SK-N-SH (cell line): Measurements from ENCODE around the gene AMHR2.

Experiments used
- CTCF ChIP-seq: fragments of 200-600 bp; sonication (generic); IDR thresholded peaks from 2 replicates; pipeline ENCODE4 v1.6.1; 2017; ENCODE audit warnings: antibody characterized with exemption, mild to moderate bottlenecking, moderate library complexity
- ELF1 ChIP-seq: IDR thresholded peaks from 2 replicates; pipeline ENCODE4 v1.4.0; 2012
- EP300 ChIP-seq, 2 experiments: IDR thresholded peaks; 2 replicates each; pipeline versions ENCODE4 v1.4.0 to v1.6.1; 2012; ENCODE audit warnings: borderline replicate concordance in 1 of 2, low read depth in 1 of 2, low read length in 1 of 2
- FOSL2 ChIP-seq: IDR thresholded peaks from 2 replicates; pipeline ENCODE4 v1.4.0; 2012; ENCODE audit warnings: low read depth, mild to moderate bottlenecking, moderate library complexity, borderline replicate concordance
- FOXJ3 ChIP-seq: sonication (generic); formaldehyde crosslinking; IDR thresholded peaks from 2 replicates; pipeline ENCODE4 v1.5.1; 2020; ENCODE audit warnings: mild to moderate bottlenecking, missing genetic modification reagents
- FOXM1 ChIP-seq: IDR thresholded peaks from 2 replicates; pipeline ENCODE4 v1.4.0; 2012; ENCODE audit warnings: low read depth, mild to moderate bottlenecking
- POLR2AphosphoS5 ChIP-seq: IDR thresholded peaks from 2 replicates; pipeline ENCODE4 v1.6.1; 2012; ENCODE audit warnings: low read depth, low read length
- SIN3A ChIP-seq: IDR thresholded peaks from 2 replicates; pipeline ENCODE4 v1.6.1; 2012; ENCODE audit warnings: low read depth, mild to moderate bottlenecking, low read length, moderate library complexity, borderline replicate concordance
- TAF1 ChIP-seq: IDR thresholded peaks from 2 replicates; pipeline ENCODE4 v1.6.1; 2012; ENCODE audit warnings: low read depth, mild to moderate bottlenecking, low read length, moderate library complexity, borderline replicate concordance
- YY1 ChIP-seq: IDR thresholded peaks from 2 replicates; pipeline ENCODE4 v1.4.0; 2012; ENCODE audit warnings: low read depth, mild to moderate bottlenecking

GRCh38 chr12:53465679-53466078 is 42.0 kb downstream of the AMHR2 start:
- TF ChIP-seq FOSL2, result no peak
- no peak for TF ChIP-seq CTCF
- TF ChIP-seq SIN3A, result no peak
- TF ChIP-seq YY1, result no peak
- no peak for TF ChIP-seq ELF1
- TF ChIP-seq TAF1, result no peak
- TF ChIP-seq FOXJ3 (CRISPR knock-in tag), result no peak
- TF ChIP-seq POLR2AphosphoS5, result 0 out of 2 replicates have a peak, but pooled peaks have one; percentile 14
- TF ChIP-seq FOXM1, result no peak
- TF ChIP-seq EP300 (IDR thresholded peaks at IDR 0.05; ENCODE audit: borderline replicate concordance in 1 of 2, low read depth in 1 of 2, low read length in 1 of 2), result no peak
